Brain microvascular endothelial cell (primary cell): ENCODE data around the gene COL4A4.

ENCODE experiments used
- DNase-seq: peaks from one replicate; pipeline ENCODE4 v3.0.0-alpha.2; 2020
- H3K27ac ChIP-seq: fragments of 250-450 bp; sonication (Bioruptor Pico); 2 replicates; pipeline ENCODE4 v1.5.1; 2020; ENCODE audit warnings: mild to moderate bottlenecking, moderate library complexity
- H3K27me3 ChIP-seq: fragments of 250-450 bp; sonication (Bioruptor Pico); replicated peaks from 2 replicates; pipeline ENCODE4 v1.5.1; 2020; ENCODE audit warnings: mild to moderate bottlenecking
- H3K36me3 ChIP-seq: fragments of 250-450 bp; sonication (Bioruptor Pico); replicated peaks from 2 replicates; pipeline ENCODE4 v1.5.1; 2020; ENCODE audit warnings: mild to moderate bottlenecking
- H3K4me3 ChIP-seq: 2 replicates; pipeline ENCODE4 v1.5.1; 2011; ENCODE audit warnings: low read depth, mild to moderate bottlenecking, control low read depth, low read length, moderate library complexity
- in situ Hi-C: cut with HindIII; loops from 2 replicates; pipeline ENCODE4 v1.10.0; 2017; ENCODE audit warnings: low sequenced_read_pairs, low pct_ligation_motif_present
- TF ChIP-seq, protein P1 (sequence below): IDR thresholded peaks from 2 replicates; pipeline ENCODE4 v1.5.1; 2011; ENCODE audit warnings: low read depth, mild to moderate bottlenecking, moderate library complexity, low read length, control low read depth, inconsistent platforms; ENCODE audit errors: missing control alignments

Gene COL4A4

GRCh38 chr2:227016894-227017293 is 147.1 kb downstream of the COL4A4 start:
- in situ Hi-C loops, result no loop called here
- no peaks in the 10 kb centered on the region for H3K36me3 ChIP-seq
- no peaks in the 10 kb centered on the region for H3K27me3 ChIP-seq
- no peak for DNase-seq
- no peak overlapping the region for H3K27ac ChIP-seq
- TF ChIP-seq, protein P1, sequence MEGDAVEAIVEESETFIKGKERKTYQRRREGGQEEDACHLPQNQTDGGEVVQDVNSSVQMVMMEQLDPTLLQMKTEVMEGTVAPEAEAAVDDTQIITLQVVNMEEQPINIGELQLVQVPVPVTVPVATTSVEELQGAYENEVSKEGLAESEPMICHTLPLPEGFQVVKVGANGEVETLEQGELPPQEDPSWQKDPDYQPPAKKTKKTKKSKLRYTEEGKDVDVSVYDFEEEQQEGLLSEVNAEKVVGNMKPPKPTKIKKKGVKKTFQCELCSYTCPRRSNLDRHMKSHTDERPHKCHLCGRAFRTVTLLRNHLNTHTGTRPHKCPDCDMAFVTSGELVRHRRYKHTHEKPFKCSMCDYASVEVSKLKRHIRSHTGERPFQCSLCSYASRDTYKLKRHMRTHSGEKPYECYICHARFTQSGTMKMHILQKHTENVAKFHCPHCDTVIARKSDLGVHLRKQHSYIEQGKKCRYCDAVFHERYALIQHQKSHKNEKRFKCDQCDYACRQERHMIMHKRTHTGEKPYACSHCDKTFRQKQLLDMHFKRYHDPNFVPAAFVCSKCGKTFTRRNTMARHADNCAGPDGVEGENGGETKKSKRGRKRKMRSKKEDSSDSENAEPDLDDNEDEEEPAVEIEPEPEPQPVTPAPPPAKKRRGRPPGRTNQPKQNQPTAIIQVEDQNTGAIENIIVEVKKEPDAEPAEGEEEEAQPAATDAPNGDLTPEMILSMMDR, result no peak
- H3K4me3 ChIP-seq, result no peak overlapping the region

GRCh38 chr2:227013881-227014280 is 150.1 kb downstream of the COL4A4 start:
- no peak overlapping the region for H3K4me3 ChIP-seq
- no peaks in the 10 kb centered on the region for H3K27me3 ChIP-seq
- H3K36me3 ChIP-seq, result no peaks in the 10 kb centered on the region
- in situ Hi-C loops, result no loop called here
- H3K27ac ChIP-seq, result no peak overlapping the region
- TF ChIP-seq, protein P1, result no peak
- DNase-seq, result no peak

GRCh38 chr2:227013330-227013729 is 150.7 kb downstream of the COL4A4 start:
- TF ChIP-seq, protein P1, result no peak
- Histone ChIP-seq H3K27ac (no peak overlapping the region), H3K27me3 (no peaks in the 10 kb centered on the region), H3K36me3 (no peaks in the 10 kb centered on the region), H3K4me3 (no peak overlapping the region)
- in situ Hi-C loops, result no loop called here
- no peak for DNase-seq

GRCh38 chr2:227010433-227010832 is 153.6 kb downstream of the COL4A4 start:
- in situ Hi-C loops, result no loop called here

DNA sequence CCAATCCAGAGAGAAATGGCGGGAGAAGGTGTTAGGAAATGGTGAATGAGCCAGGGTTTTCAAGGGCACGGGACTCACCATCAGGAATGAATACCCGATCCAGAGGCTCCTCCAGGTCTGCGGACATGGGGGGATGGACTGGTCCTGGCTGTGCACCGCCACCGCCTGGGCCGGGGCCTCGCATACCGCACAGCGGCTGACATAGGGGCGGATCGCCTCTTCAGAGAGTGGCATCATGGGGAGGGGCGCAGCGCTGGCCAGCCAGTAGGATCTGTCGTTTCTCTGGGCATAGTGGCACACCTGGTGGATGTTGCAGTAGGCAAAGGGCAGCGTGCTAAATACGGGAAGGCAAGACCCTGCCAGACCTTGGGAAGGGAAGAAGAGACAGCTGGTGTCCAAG is 156.1 kb downstream of the COL4A4 start:
- TF ChIP-seq, protein P1, result no peak
- in situ Hi-C loops, result no loop called here
- no peaks in the 10 kb centered on the region for H3K36me3 ChIP-seq
- H3K27me3 ChIP-seq, result no peaks in the 10 kb centered on the region
- H3K4me3 ChIP-seq, result no peak overlapping the region
- no peak overlapping the region for H3K27ac ChIP-seq
- no peak for DNase-seq

More at GRCh38 chr2:227010433-227010832, 153.6 kb downstream of the COL4A4 start:
- H3K27me3 ChIP-seq, result no peaks in the 10 kb centered on the region
- DNase-seq, result peak; percentile 29
- TF ChIP-seq, protein P1, result no peak
- H3K4me3 ChIP-seq, result no peak overlapping the region
- H3K36me3 ChIP-seq, result no peaks in the 10 kb centered on the region
- no peak overlapping the region for H3K27ac ChIP-seq

- DNase-seq, result no peak
These were observed 156.9 kb downstream of the COL4A4 start for GRCh38 chr2:227007148-227007547.

More at GRCh38 chr2:227007148-227007547, 156.9 kb downstream of the COL4A4 start:
- Histone ChIP-seq H3K4me3 (no peak overlapping the region), H3K27ac (no peak overlapping the region), H3K27me3 (no peaks in the 10 kb centered on the region), H3K36me3 (no peaks in the 10 kb centered on the region)
- in situ Hi-C loops, result no loop called here
- TF ChIP-seq, protein P1, result no peak
